Gastrocnemius medialis (tissue), 4 donors: Measurements from ENCODE around the gene GALNT18. TPM values are rescaled to one million over a fixed set of nuclear protein-coding genes. Genes with fewer than 3 reads are reported as not detected.

ENCODE experiments used
- ATAC-seq, 2 donors: fragments of 150-250 bp; one replicate each; pipeline ENCODE4 v1.9.1; 2016
- DNase-seq, 2 donors: peaks; one replicate each; pipeline ENCODE4 v3.0.0-alpha.2; 2019
- H3K27ac ChIP-seq, 4 donors: fragments of 200-600 bp; sonication (generic); 1 replicate in 1 of 4; 2 replicates in 3 of 4; pipeline ENCODE4 v1.5.1; 2016 to 2018; ENCODE audit warnings: mild to moderate bottlenecking in 2 of 4, moderate library complexity in 1 of 4
- H3K27me3 ChIP-seq, 3 donors: fragments of 200-600 bp; sonication (generic) in 2 of 3; 1 replicate in 1 of 3; 2 replicates in 2 of 3; pipeline versions ENCODE4 v1.5.1 to v1.6.0; 2016 to 2019; ENCODE audit warnings: mild to moderate bottlenecking in 1 of 3, moderate library complexity in 1 of 3
- H3K36me3 ChIP-seq, 2 donors: fragments of 200-600 bp; sonication (generic) in 1 of 2; one replicate each; pipeline ENCODE4 v1.5.1; 2017 to 2018
- H3K4me1 ChIP-seq, 2 donors: fragments of 200-600 bp; sonication (generic) in 1 of 2; one replicate each; pipeline ENCODE4 v1.5.1; 2016 to 2017; ENCODE audit warnings: mild to moderate bottlenecking in 2 of 2
- H3K4me3 ChIP-seq, 4 donors: fragments of 200-600 bp; sonication (generic) in 3 of 4; 1 replicate in 1 of 4; 2 replicates in 3 of 4; pipeline ENCODE4 v1.5.1; 2016 to 2019; ENCODE audit warnings: mild to moderate bottlenecking in 2 of 4
- H3K9me3 ChIP-seq, 3 donors: fragments of 200-600 bp; sonication (generic) in 2 of 3; 1 replicate in 1 of 3; 2 replicates in 2 of 3; pipeline ENCODE4 v1.5.1; 2016 to 2019
- POLR2A ChIP-seq, 2 donors: fragments of 450-650 bp; IDR thresholded peaks; one replicate each; pipeline ENCODE4 v1.6.1; 2017; ENCODE audit warnings: antibody characterized with exemption in 2 of 2, mild to moderate bottlenecking in 2 of 2, moderate library complexity in 2 of 2
- in situ Hi-C, 4 donors: fragments of 200-750 bp; cut with MboI; loops; one replicate each; pipeline versions ENCODE4 v1.15.0 to v1.8.0; 2017; ENCODE audit warnings: low sequenced_read_pairs in 4 of 4
- intact Hi-C: fragments of 100-400 bp; cut with DNase I; formaldehyde crosslinking; loops from one replicate; pipeline ENCODE4 v1.15.1; 2023; ENCODE audit warnings: low total_unique reads
- total RNA-seq, 4 donors: library from RNA; depleted of rRNA; stranded (reverse); fragments of >200 nt; gene quantifications; one replicate each; pipeline versions ENCODE4 v1.1.0 to v1.2.3, GENCODE V29; 2016
- TF ChIP-seq, protein P1 (sequence below), 5 experiments: fragments of 450-650 bp in 3 of 5; fragments of 200-600 bp in 2 of 5; sonication (generic) in 2 of 5; IDR thresholded peaks in 4 of 5; conservative IDR thresholded peaks in 1 of 5; 1 replicate in 4 of 5; 2 replicates in 1 of 5; pipeline ENCODE4 v1.5.1; 2016 to 2019; ENCODE audit warnings: antibody characterized with exemption in 5 of 5, mild to moderate bottlenecking in 3 of 5, moderate library complexity in 3 of 5

The GALNT18 gene
- total RNA-seq, 4 donors from 2014 or later = 10.5 to 29.2 (median 11.2) TPM

GRCh38 chr11:11459578-11459977 is 162.2 kb downstream of the GALNT18 start:
- Histone ChIP-seq H3K36me3 (no peaks in the 10 kb centered on the region), H3K4me1 (peaks cover 19 to 25% of the 10 kb centered on the region in 2 donors), H3K27ac (no peak overlapping the region), H3K27me3 (no peaks in the 10 kb centered on the region), H3K4me3 (no peak overlapping the region), H3K9me3 (no peaks in the 10 kb centered on the region)
- in situ Hi-C loops = no loop called here
- ATAC-seq (no peak), DNase-seq (no peak)
- intact Hi-C loops = no loop called here
- TF ChIP-seq, protein P1, sequence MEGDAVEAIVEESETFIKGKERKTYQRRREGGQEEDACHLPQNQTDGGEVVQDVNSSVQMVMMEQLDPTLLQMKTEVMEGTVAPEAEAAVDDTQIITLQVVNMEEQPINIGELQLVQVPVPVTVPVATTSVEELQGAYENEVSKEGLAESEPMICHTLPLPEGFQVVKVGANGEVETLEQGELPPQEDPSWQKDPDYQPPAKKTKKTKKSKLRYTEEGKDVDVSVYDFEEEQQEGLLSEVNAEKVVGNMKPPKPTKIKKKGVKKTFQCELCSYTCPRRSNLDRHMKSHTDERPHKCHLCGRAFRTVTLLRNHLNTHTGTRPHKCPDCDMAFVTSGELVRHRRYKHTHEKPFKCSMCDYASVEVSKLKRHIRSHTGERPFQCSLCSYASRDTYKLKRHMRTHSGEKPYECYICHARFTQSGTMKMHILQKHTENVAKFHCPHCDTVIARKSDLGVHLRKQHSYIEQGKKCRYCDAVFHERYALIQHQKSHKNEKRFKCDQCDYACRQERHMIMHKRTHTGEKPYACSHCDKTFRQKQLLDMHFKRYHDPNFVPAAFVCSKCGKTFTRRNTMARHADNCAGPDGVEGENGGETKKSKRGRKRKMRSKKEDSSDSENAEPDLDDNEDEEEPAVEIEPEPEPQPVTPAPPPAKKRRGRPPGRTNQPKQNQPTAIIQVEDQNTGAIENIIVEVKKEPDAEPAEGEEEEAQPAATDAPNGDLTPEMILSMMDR (IDR thresholded peaks at IDR 0.05 in 4 of 5, conservative IDR thresholded peaks at IDR 0.05 in 1 of 5) = no peak
- TF ChIP-seq POLR2A (IDR thresholded peaks at IDR 0.05) = no peak

- intact Hi-C loops = no loop called here
- H3K36me3 ChIP-seq = no peaks in the 10 kb centered on the region
- H3K4me3 ChIP-seq = no peak overlapping the region
- H3K4me1 ChIP-seq = peaks cover 19 to 25% of the 10 kb centered on the region in 2 donors
- DNase-seq (no peak), ATAC-seq (no peak)
- H3K27ac ChIP-seq = no peak overlapping the region
- H3K9me3 ChIP-seq = no peaks in the 10 kb centered on the region
- in situ Hi-C loops = no loop called here
- H3K27me3 ChIP-seq = no peaks in the 10 kb centered on the region
- no peak for TF ChIP-seq POLR2A (IDR thresholded peaks at IDR 0.05)
- TF ChIP-seq, protein P1 (IDR thresholded peaks at IDR 0.05 in 4 of 5, conservative IDR thresholded peaks at IDR 0.05 in 1 of 5) = no peak
These were observed 163.3 kb downstream of the GALNT18 start for GRCh38 chr11:11458485-11458884.

GRCh38 chr11:11458001-11458400 is 163.8 kb downstream of the GALNT18 start:
- no peak for ATAC-seq
- Histone ChIP-seq H3K27me3 (no peaks in the 10 kb centered on the region), H3K4me1 (peaks cover 19 to 22% of the 10 kb centered on the region in 2 donors), H3K27ac (no peak overlapping the region), H3K36me3 (no peaks in the 10 kb centered on the region), H3K9me3 (no peaks in the 10 kb centered on the region), H3K4me3 (no peak overlapping the region)
- TF ChIP-seq, protein P1 (IDR thresholded peaks at IDR 0.05 in 4 of 5, conservative IDR thresholded peaks at IDR 0.05 in 1 of 5) = no peak
- TF ChIP-seq POLR2A (IDR thresholded peaks at IDR 0.05) = no peak
- in situ Hi-C loops (no loop called here), intact Hi-C loops (no loop called here)
- DNase-seq = no peak

DNA sequence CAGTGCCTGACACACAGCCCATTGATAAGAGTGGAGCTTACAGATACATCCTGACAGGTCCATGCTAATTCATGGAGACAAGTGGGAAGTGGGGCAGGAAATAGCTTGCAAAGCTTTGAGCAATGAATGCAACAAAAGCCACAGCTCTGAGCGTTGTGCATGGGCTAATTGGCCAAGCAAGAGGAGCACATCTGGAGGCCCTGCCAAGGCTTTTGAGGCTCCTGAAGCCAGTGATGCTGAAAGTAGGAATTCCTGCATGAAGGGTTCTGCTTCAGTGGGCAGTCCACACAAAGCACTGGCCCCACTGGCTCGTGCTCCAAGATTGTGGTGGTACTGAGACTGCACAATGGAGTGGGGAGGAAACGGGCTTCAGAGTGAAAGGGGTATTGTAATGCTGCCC is 164.9 kb downstream of the GALNT18 start:
- Histone ChIP-seq H3K4me3 (no peak overlapping the region), H3K36me3 (no peaks in the 10 kb centered on the region), H3K9me3 (no peaks in the 10 kb centered on the region), H3K27me3 (no peaks in the 10 kb centered on the region), H3K27ac (no peak overlapping the region), H3K4me1 (peaks cover 14 to 17% of the 10 kb centered on the region in 2 donors)
- intact Hi-C loops (no loop called here), in situ Hi-C loops (no loop called here)
- no peak for TF ChIP-seq POLR2A (IDR thresholded peaks at IDR 0.05)
- TF ChIP-seq, protein P1 (IDR thresholded peaks at IDR 0.05 in 4 of 5, conservative IDR thresholded peaks at IDR 0.05 in 1 of 5) = no peak
- DNase-seq = no peak
- no peak for ATAC-seq

GRCh38 chr11:11454671-11455223 is 167.1 kb downstream of the GALNT18 start:
- no peaks in the 10 kb centered on the region for H3K27me3 ChIP-seq
- no peaks in the 10 kb centered on the region for H3K36me3 ChIP-seq
- TF ChIP-seq POLR2A (IDR thresholded peaks at IDR 0.05) = no peak
- TF ChIP-seq, protein P1 (IDR thresholded peaks at IDR 0.05 in 4 of 5, conservative IDR thresholded peaks at IDR 0.05 in 1 of 5) = no peak
- intact Hi-C loops = no loop called here
- no peak overlapping the region for H3K27ac ChIP-seq
- no peaks in the 10 kb centered on the region for H3K4me1 ChIP-seq
- ATAC-seq (no peak), DNase-seq (no peak)
- H3K4me3 ChIP-seq = no peak overlapping the region
- no peaks in the 10 kb centered on the region for H3K9me3 ChIP-seq
- in situ Hi-C loops = no loop called here
